Nephron progenitor cell (in vitro differentiated cells): ENCODE data around the gene PTPRC.

Source experiments
- DNase-seq: peaks from one replicate; pipeline ENCODE4 v3.0.0; 2021
- H3K27ac Mint-ChIP-seq: 2 replicates; pipeline ENCODE4 v1.8.0; 2021; ENCODE audit warnings: mild to moderate bottlenecking, moderate library complexity, mixed read lengths
- H3K27me3 Mint-ChIP-seq: 2 replicates; pipeline ENCODE4 v1.8.0; 2021; ENCODE audit warnings: mild to moderate bottlenecking, low read depth, mixed read lengths; ENCODE audit not compliant: poor library complexity
- H3K36me3 Mint-ChIP-seq: 2 replicates; pipeline ENCODE4 v1.8.0; 2021; ENCODE audit warnings: low read depth, mixed read lengths
- H3K4me1 Mint-ChIP-seq: 2 replicates; pipeline ENCODE4 v1.8.0; 2021; ENCODE audit warnings: mixed read lengths
- H3K4me3 Mint-ChIP-seq: 2 replicates; pipeline ENCODE4 v1.8.0; 2021; ENCODE audit warnings: mild to moderate bottlenecking, moderate library complexity, mixed read lengths
- H3K9me3 Mint-ChIP-seq: 2 replicates; pipeline ENCODE4 v1.8.0; 2021; ENCODE audit warnings: mild to moderate bottlenecking, moderate library complexity, mixed read lengths
- TF ChIP-seq, protein P1 (sequence below): fragments of 200-600 bp; sonication (generic); IDR thresholded peaks from 2 replicates; pipeline ENCODE4 v1.5.0; 2021; ENCODE audit warnings: antibody characterized with exemption

Gene PTPRC

GRCh38 chr1:198667807-198668206 lies 29.0 kb downstream of the PTPRC start:
- Mint-ChIP-seq H3K36me3 (no peaks in the 10 kb centered on the region), H3K9me3 (no peaks in the 10 kb centered on the region), H3K27ac (no peak overlapping the region), H3K27me3 (no peaks in the 10 kb centered on the region), H3K4me1 (peaks cover 19% of the 10 kb centered on the region), H3K4me3 (no peak overlapping the region)
- no peak for DNase-seq
- TF ChIP-seq, protein P1, sequence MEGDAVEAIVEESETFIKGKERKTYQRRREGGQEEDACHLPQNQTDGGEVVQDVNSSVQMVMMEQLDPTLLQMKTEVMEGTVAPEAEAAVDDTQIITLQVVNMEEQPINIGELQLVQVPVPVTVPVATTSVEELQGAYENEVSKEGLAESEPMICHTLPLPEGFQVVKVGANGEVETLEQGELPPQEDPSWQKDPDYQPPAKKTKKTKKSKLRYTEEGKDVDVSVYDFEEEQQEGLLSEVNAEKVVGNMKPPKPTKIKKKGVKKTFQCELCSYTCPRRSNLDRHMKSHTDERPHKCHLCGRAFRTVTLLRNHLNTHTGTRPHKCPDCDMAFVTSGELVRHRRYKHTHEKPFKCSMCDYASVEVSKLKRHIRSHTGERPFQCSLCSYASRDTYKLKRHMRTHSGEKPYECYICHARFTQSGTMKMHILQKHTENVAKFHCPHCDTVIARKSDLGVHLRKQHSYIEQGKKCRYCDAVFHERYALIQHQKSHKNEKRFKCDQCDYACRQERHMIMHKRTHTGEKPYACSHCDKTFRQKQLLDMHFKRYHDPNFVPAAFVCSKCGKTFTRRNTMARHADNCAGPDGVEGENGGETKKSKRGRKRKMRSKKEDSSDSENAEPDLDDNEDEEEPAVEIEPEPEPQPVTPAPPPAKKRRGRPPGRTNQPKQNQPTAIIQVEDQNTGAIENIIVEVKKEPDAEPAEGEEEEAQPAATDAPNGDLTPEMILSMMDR, result no peak

- no peaks in the 10 kb centered on the region for H3K36me3 Mint-ChIP-seq
- no peak overlapping the region for H3K27ac Mint-ChIP-seq
- TF ChIP-seq, protein P1, result no peak
- H3K9me3 Mint-ChIP-seq, result no peaks in the 10 kb centered on the region
- no peak overlapping the region for H3K4me3 Mint-ChIP-seq
- no peak for DNase-seq
- H3K27me3 Mint-ChIP-seq, result no peaks in the 10 kb centered on the region
- H3K4me1 Mint-ChIP-seq, result peaks cover 19% of the 10 kb centered on the region
Observed at GRCh38 chr1:198669023-198669698, 30.3 kb downstream of the PTPRC start.

GRCh38 chr1:198669771-198670170 lies 30.9 kb downstream of the PTPRC start:
- TF ChIP-seq, protein P1, result no peak
- DNase-seq, result no peak
- H3K27ac Mint-ChIP-seq, result no peak overlapping the region

DNA sequence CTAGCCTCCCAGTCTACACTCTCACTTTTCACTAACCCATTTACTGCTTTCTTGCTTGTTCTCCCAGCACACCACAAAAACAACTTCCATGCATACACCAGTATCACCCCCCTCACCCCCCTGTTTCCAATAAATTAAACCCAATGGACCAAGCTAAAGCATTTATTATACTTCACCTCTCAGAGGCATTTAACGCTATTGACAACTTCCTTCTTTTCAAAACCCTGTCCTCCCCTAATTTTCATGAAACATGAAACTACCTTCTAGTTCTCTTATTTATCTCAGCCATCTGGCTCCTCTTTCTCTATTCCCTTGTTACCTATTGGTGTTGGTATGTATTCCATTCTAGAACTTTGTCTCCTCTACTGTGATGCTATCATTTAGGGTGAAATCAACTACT lies 32.3 kb downstream of the PTPRC start:
- TF ChIP-seq, protein P1, result no peak
- Mint-ChIP-seq H3K9me3 (no peaks in the 10 kb centered on the region), H3K27ac (peak overlapping the region; percentile 53), H3K4me3 (peak overlapping the region; percentile 2), H3K36me3 (no peaks in the 10 kb centered on the region), H3K27me3 (no peaks in the 10 kb centered on the region), H3K4me1 (peaks cover 19% of the 10 kb centered on the region)
- DNase-seq, result no peak

More at GRCh38 chr1:198669771-198670170, 30.9 kb downstream of the PTPRC start:
- no peaks in the 10 kb centered on the region for H3K27me3 Mint-ChIP-seq
- H3K4me1 Mint-ChIP-seq, result peaks cover 19% of the 10 kb centered on the region
- no peaks in the 10 kb centered on the region for H3K36me3 Mint-ChIP-seq
- no peaks in the 10 kb centered on the region for H3K9me3 Mint-ChIP-seq
- no peak overlapping the region for H3K4me3 Mint-ChIP-seq

DNA sequence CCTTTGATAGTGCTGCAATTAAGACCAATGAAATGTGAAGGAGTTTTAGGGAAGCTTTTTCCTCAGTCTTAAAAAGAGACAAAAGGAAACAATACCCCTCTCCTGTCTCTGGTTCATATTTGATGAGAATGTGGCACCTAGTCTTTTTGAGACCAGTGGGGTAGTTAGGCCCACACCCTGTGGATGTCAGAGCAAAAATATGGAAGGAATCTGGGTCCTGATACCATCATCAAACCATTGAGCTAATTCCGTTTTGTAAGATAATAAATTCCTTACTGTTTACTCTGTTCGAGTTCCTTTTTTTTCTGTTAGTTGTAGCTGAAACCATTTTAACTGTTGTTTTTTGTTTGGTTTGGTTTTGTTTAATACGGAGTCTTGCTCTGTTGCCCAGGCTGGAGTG lies 33.3 kb downstream of the PTPRC start:
- Mint-ChIP-seq H3K4me3 (no peak overlapping the region), H3K27ac (no peak overlapping the region), H3K4me1 (peaks cover 19% of the 10 kb centered on the region), H3K36me3 (no peaks in the 10 kb centered on the region), H3K27me3 (no peaks in the 10 kb centered on the region), H3K9me3 (no peaks in the 10 kb centered on the region)
- TF ChIP-seq, protein P1, result no peak
- no peak for DNase-seq

DNA sequence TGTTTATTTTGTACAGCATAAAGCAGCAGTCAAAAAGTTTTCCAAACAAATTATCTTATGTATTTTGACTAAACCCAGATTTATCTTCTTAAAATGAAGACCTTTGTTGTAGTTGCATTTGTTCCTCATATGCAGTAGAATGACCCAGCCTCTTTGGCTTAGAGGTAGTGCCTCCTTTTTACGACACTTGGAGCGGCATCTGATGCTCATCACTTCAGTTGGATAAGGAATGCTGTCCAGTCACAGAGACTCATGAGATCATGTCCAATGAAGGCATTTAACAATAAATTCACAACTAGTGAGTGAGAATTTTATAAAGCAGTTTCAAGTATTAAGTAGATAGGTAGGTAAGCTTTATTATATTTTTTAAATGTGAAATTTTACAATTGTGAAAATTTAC lies 35.2 kb downstream of the PTPRC start:
- DNase-seq, result no peak
- Mint-ChIP-seq H3K9me3 (no peaks in the 10 kb centered on the region), H3K4me3 (no peak overlapping the region), H3K4me1 (peaks cover 29% of the 10 kb centered on the region), H3K27me3 (no peaks in the 10 kb centered on the region), H3K27ac (no peak overlapping the region), H3K36me3 (peaks cover 4% of the 10 kb centered on the region)
- TF ChIP-seq, protein P1, result no peak
